ENCODE data around the gene FREM2.

The FREM2 gene

GRCh38 chr13:38775085-38775484, 88.2 kb downstream of the FREM2 start:
- no peak for DNase-seq (ENCODE audit: low spot score)
- Histone ChIP-seq H3K27me3 (ENCODE audit: insufficient read depth, poor library complexity, severe bottlenecking) (no peaks in the 10 kb centered on the region), H3K4me1 (ENCODE audit: insufficient read depth, poor library complexity, severe bottlenecking) (no peaks in the 10 kb centered on the region), H3K27ac (ENCODE audit: poor library complexity, severe bottlenecking) (no peak overlapping the region), H3K36me3 (ENCODE audit: low read depth) (no peaks in the 10 kb centered on the region), H3K4me3 (ENCODE audit: severe bottlenecking) (no peak overlapping the region), H3K9me3 (ENCODE audit: severe bottlenecking) (no peaks in the 10 kb centered on the region)
- TF ChIP-seq CTCF (IDR thresholded peaks at IDR 0.05; ENCODE audit: poor library complexity, severe bottlenecking) = no peak
- no peak for ATAC-seq (ENCODE audit: low read depth)

- Histone ChIP-seq H3K27me3 (ENCODE audit: insufficient read depth, poor library complexity, severe bottlenecking) (no peaks in the 10 kb centered on the region), H3K4me3 (ENCODE audit: severe bottlenecking) (no peak overlapping the region), H3K4me1 (ENCODE audit: insufficient read depth, poor library complexity, severe bottlenecking) (no peaks in the 10 kb centered on the region), H3K36me3 (ENCODE audit: low read depth) (no peaks in the 10 kb centered on the region), H3K27ac (ENCODE audit: poor library complexity, severe bottlenecking) (no peak overlapping the region), H3K9me3 (ENCODE audit: severe bottlenecking) (no peaks in the 10 kb centered on the region)
- DNase-seq (ENCODE audit: low spot score) (no peak), ATAC-seq (ENCODE audit: low read depth) (no peak)
- no peak for TF ChIP-seq CTCF (IDR thresholded peaks at IDR 0.05; ENCODE audit: poor library complexity, severe bottlenecking)
Measured at GRCh38 chr13:38777347-38778119, 90.7 kb downstream of the FREM2 start.

DNA sequence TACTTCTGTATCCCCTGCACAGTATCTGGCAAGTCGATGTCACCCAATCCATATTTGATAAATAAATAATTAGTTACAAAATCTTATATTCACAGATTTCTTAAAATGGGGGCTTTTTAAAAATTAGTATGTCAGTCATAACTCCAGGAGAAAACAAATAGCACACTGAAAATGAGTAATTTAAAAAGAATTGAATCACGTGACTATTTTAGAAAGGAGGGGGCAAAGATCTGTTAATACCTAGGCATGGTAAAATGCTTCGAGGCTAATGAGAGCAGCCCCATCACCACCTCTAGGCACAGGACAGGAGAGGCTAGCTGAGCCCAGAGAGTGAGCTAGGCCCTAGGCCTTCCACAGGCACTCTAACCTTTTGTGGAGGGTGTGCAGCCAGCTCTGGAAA, 94.7 kb downstream of the FREM2 start:
- no peak for DNase-seq (ENCODE audit: low spot score)
- H3K4me3 ChIP-seq (ENCODE audit: severe bottlenecking) = no peak overlapping the region
- H3K4me1 ChIP-seq (ENCODE audit: insufficient read depth, poor library complexity, severe bottlenecking) = no peaks in the 10 kb centered on the region
- no peak for ATAC-seq (ENCODE audit: low read depth)
- TF ChIP-seq CTCF (IDR thresholded peaks at IDR 0.05; ENCODE audit: poor library complexity, severe bottlenecking) = no peak
- no peaks in the 10 kb centered on the region for H3K36me3 ChIP-seq (ENCODE audit: low read depth)
- no peak overlapping the region for H3K27ac ChIP-seq (ENCODE audit: poor library complexity, severe bottlenecking)
- no peaks in the 10 kb centered on the region for H3K27me3 ChIP-seq (ENCODE audit: insufficient read depth, poor library complexity, severe bottlenecking)
- H3K9me3 ChIP-seq (ENCODE audit: severe bottlenecking) = no peaks in the 10 kb centered on the region

GRCh38 chr13:38784036-38784880, 97.4 kb downstream of the FREM2 start:
- no peak for TF ChIP-seq CTCF (IDR thresholded peaks at IDR 0.05; ENCODE audit: poor library complexity, severe bottlenecking)
- no peaks in the 10 kb centered on the region for H3K9me3 ChIP-seq (ENCODE audit: severe bottlenecking)
- ATAC-seq (ENCODE audit: low read depth) = no peak
- no peaks in the 10 kb centered on the region for H3K4me1 ChIP-seq (ENCODE audit: insufficient read depth, poor library complexity, severe bottlenecking)
- H3K4me3 ChIP-seq (ENCODE audit: severe bottlenecking) = no peak overlapping the region
- no peaks in the 10 kb centered on the region for H3K36me3 ChIP-seq (ENCODE audit: low read depth)
- H3K27ac ChIP-seq (ENCODE audit: poor library complexity, severe bottlenecking) = no peak overlapping the region
- H3K27me3 ChIP-seq (ENCODE audit: insufficient read depth, poor library complexity, severe bottlenecking) = no peaks in the 10 kb centered on the region
- DNase-seq (ENCODE audit: low spot score) = no peak

Data from RWPE2 (cell line).